Measurements from ENCODE around the gene ANXA6.

DNA sequence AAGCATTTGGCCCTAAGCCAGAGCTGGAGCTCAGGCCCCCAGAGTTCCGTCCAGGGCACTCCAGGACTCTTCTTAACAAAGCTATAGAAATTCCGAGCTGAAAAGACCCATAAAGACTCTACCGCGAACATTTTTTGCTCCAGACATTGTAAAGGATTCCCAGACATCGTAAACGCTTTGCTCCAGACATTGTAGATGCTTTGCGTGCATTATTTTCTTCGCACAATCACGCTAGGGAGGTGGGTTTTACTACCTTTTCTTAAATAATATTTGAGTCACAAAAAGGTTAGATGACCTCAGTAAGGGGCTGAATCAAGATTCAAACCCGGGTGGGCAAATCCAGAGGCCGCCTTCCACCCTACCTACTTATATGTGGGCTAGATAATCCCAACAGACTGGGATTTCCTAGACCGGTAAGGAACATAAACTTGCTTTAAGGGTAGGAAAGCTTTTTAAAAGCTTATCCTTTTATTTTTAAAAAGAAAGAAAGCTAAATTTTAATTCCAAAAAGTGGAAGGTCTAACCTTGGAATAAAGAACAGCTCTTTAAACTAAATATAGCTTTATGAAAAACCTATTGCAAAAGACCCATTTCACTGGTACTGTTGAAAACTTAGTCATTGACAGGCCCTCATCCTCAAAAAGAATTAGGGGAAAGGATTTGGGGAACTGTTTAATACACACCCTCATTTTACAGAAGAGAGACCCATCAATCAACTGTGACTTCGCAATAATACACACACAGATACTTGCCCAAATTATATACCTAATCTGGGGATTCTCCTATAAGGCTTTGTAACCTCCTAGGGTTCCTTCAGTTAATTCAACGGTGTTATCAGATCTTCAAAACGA lies 75.9 kb downstream of the ANXA6 start:
- TF ChIP-seq, protein P1, sequence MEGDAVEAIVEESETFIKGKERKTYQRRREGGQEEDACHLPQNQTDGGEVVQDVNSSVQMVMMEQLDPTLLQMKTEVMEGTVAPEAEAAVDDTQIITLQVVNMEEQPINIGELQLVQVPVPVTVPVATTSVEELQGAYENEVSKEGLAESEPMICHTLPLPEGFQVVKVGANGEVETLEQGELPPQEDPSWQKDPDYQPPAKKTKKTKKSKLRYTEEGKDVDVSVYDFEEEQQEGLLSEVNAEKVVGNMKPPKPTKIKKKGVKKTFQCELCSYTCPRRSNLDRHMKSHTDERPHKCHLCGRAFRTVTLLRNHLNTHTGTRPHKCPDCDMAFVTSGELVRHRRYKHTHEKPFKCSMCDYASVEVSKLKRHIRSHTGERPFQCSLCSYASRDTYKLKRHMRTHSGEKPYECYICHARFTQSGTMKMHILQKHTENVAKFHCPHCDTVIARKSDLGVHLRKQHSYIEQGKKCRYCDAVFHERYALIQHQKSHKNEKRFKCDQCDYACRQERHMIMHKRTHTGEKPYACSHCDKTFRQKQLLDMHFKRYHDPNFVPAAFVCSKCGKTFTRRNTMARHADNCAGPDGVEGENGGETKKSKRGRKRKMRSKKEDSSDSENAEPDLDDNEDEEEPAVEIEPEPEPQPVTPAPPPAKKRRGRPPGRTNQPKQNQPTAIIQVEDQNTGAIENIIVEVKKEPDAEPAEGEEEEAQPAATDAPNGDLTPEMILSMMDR (IDR thresholded peaks at IDR 0.05), result no peak
- TF ChIP-seq CHD2 (IDR thresholded peaks at IDR 0.05; ENCODE audit: low read length, partially characterized antibody), result no peak

Measured in SK-N-SH (cell line).